AG09309 (cell line): Measurements from ENCODE around the gene WIPF3.

Source experiments
- DNase-seq: peaks from one replicate; pipeline ENCODE4 v3.0.0-alpha.2; 2010; ENCODE audit warnings: low read depth
- H3K4me3 ChIP-seq: 2 replicates; pipeline ENCODE4 v1.5.1; 2011; ENCODE audit warnings: mild to moderate bottlenecking, low read depth, low read length, moderate library complexity; ENCODE audit not compliant: control insufficient read depth
- CTCF ChIP-seq: IDR thresholded peaks from 2 replicates; pipeline ENCODE4 v1.5.1; 2011; ENCODE audit warnings: mild to moderate bottlenecking, low read depth, low read length, inconsistent platforms; ENCODE audit not compliant: insufficient read depth, control insufficient read depth; ENCODE audit errors: missing control alignments

The WIPF3 gene

GRCh38 chr7:29914180-29914579, 107.9 kb downstream of the WIPF3 start:
- DNase-seq = no peak
- H3K4me3 ChIP-seq = no peak overlapping the region
- TF ChIP-seq CTCF = no peak

GRCh38 chr7:29915481-29916215, 109.3 kb downstream of the WIPF3 start:
- no peak for DNase-seq
- no peak overlapping the region for H3K4me3 ChIP-seq
- TF ChIP-seq CTCF = no peak

GRCh38 chr7:29917641-29918040, 111.3 kb downstream of the WIPF3 start:
- no peak for DNase-seq

GRCh38 chr7:29918850-29919249, 112.5 kb downstream of the WIPF3 start:
- H3K4me3 ChIP-seq = no peak overlapping the region
- no peak for DNase-seq
- no peak for TF ChIP-seq CTCF

More at GRCh38 chr7:29917641-29918040, 111.3 kb downstream of the WIPF3 start:
- no peak overlapping the region for H3K4me3 ChIP-seq
- TF ChIP-seq CTCF = no peak

GRCh38 chr7:29919790-29920189, 113.5 kb downstream of the WIPF3 start:
- no peak overlapping the region for H3K4me3 ChIP-seq
- no peak for DNase-seq
- no peak for TF ChIP-seq CTCF

GRCh38 chr7:29920491-29920890, 114.2 kb downstream of the WIPF3 start:
- no peak for TF ChIP-seq CTCF
- DNase-seq = no peak
- no peak overlapping the region for H3K4me3 ChIP-seq
